Measurements from ENCODE around the gene CTSL. TPM values are rescaled to one million over a fixed set of nuclear protein-coding genes. Genes with fewer than 3 reads are reported as not detected.
"Not testable (repeated sequence)": the region's sequence is repeated elsewhere in the genome, so short reads cannot be mapped to it uniquely, and the experiment has no call there.

The CTSL gene
- total RNA-seq, 2 donors from 2014 or later, result 13.2 to 43.0 TPM

GRCh38 chr9:87749335-87750035 is 23.6 kb downstream of the CTSL start:
- no peak overlapping the region for H3K4me3 Mint-ChIP-seq
- peaks cover 4% of the 10 kb centered on the region for H3K9me3 Mint-ChIP-seq
- H3K4me1 Mint-ChIP-seq, result no peaks in the 10 kb centered on the region
- H3K27me3 Mint-ChIP-seq, result peaks cover 17% of the 10 kb centered on the region
- ATAC-seq (replicated peaks), result no peak
- H3K27ac Mint-ChIP-seq, result no peak overlapping the region
- H3K36me3 Mint-ChIP-seq (ENCODE audit: low read depth), result no peaks in the 10 kb centered on the region

- ATAC-seq (replicated peaks), result no peak
- Mint-ChIP-seq H3K4me1 (no peaks in the 10 kb centered on the region), H3K27me3 (peaks cover 17% of the 10 kb centered on the region), H3K9me3 (peaks cover 9% of the 10 kb centered on the region), H3K36me3 (ENCODE audit: low read depth) (no peaks in the 10 kb centered on the region), H3K4me3 (no peak overlapping the region), H3K27ac (no peak overlapping the region)
Measured at GRCh38 chr9:87750726-87751125, 24.8 kb downstream of the CTSL start.

GRCh38 chr9:87751423-87751822 is 25.5 kb downstream of the CTSL start:
- no peaks in the 10 kb centered on the region for H3K36me3 Mint-ChIP-seq (ENCODE audit: low read depth)
- peaks cover 17% of the 10 kb centered on the region for H3K27me3 Mint-ChIP-seq
- ATAC-seq (replicated peaks), result no peak
- peaks cover 9% of the 10 kb centered on the region for H3K9me3 Mint-ChIP-seq
- no peak overlapping the region for H3K4me3 Mint-ChIP-seq
- no peak overlapping the region for H3K27ac Mint-ChIP-seq
- no peaks in the 10 kb centered on the region for H3K4me1 Mint-ChIP-seq

GRCh38 chr9:87751868-87752267 is 25.9 kb downstream of the CTSL start:
- Mint-ChIP-seq H3K27me3 (peaks cover 17% of the 10 kb centered on the region), H3K4me1 (no peaks in the 10 kb centered on the region), H3K36me3 (ENCODE audit: low read depth) (no peaks in the 10 kb centered on the region), H3K27ac (no peak overlapping the region), H3K9me3 (peaks cover 9% of the 10 kb centered on the region), H3K4me3 (no peak overlapping the region)
- no peak for ATAC-seq (replicated peaks)

DNA sequence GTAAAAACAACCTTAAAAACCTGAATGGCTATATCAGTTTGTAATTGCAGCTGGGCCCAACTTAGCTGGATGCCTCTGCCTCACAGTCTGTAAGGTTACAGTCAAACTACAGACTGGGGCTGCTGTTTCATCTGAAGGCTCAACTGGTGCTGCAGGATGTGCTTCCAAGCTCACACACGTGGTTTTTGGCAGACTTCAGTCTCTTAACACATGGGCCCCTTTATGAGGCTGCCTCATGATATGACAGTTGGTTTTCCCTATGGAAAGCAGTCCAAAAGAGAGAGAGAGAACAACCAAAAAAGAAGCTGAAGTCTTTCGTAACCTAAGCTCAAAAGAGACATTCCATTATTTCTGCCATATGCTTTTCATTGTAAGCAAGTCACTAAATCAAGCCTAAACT is 27.4 kb downstream of the CTSL start:
- no peak overlapping the region for H3K27ac Mint-ChIP-seq
- H3K4me3 Mint-ChIP-seq, result no peak overlapping the region
- peaks cover 9% of the 10 kb centered on the region for H3K9me3 Mint-ChIP-seq
- H3K4me1 Mint-ChIP-seq, result no peaks in the 10 kb centered on the region
- peaks cover 14% of the 10 kb centered on the region for H3K27me3 Mint-ChIP-seq
- H3K36me3 Mint-ChIP-seq (ENCODE audit: low read depth), result no peaks in the 10 kb centered on the region
- no peak for ATAC-seq (replicated peaks)

DNA sequence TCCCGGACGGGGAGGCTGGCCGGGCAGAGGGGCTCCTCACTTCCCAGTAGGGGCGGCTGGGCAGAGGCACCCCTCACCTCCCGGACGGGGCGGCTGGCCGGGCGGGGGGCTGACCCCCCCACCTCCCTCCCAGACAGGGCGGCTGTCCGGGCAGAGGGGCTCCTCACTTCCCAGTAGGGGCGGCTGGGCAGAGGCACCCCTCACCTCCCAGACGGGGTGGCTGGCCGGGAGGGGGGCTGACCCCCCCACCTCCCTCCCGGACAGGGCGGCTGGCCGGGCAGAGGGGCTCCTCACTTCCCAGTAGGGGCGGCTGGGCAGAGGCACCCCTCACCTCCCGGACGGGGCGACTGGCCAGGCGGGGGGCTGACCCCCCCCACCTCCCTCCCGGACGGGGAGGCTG is 32.4 kb downstream of the CTSL start:
- H3K4me3 Mint-ChIP-seq; H3K27ac Mint-ChIP-seq; H3K4me1 Mint-ChIP-seq; H3K27me3 Mint-ChIP-seq; H3K9me3 Mint-ChIP-seq; H3K36me3 Mint-ChIP-seq (ENCODE audit: low read depth); ATAC-seq (replicated peaks): not testable (repeated sequence)

- H3K27me3 Mint-ChIP-seq; H3K9me3 Mint-ChIP-seq; H3K27ac Mint-ChIP-seq; H3K4me3 Mint-ChIP-seq; H3K4me1 Mint-ChIP-seq; H3K36me3 Mint-ChIP-seq (ENCODE audit: low read depth); ATAC-seq (replicated peaks): not testable (repeated sequence)
Measured at GRCh38 chr9:87759980-87760379, 34.1 kb downstream of the CTSL start.

- no peaks in the 10 kb centered on the region for H3K36me3 Mint-ChIP-seq (ENCODE audit: low read depth)
- H3K4me1 Mint-ChIP-seq, result no peaks in the 10 kb centered on the region
- H3K9me3 Mint-ChIP-seq, result no peaks in the 10 kb centered on the region
- no peak for ATAC-seq (replicated peaks)
- no peak overlapping the region for H3K27ac Mint-ChIP-seq
- H3K4me3 Mint-ChIP-seq, result no peak overlapping the region
- no peaks in the 10 kb centered on the region for H3K27me3 Mint-ChIP-seq
Measured at GRCh38 chr9:87760529-87760928, 34.6 kb downstream of the CTSL start.

DNA sequence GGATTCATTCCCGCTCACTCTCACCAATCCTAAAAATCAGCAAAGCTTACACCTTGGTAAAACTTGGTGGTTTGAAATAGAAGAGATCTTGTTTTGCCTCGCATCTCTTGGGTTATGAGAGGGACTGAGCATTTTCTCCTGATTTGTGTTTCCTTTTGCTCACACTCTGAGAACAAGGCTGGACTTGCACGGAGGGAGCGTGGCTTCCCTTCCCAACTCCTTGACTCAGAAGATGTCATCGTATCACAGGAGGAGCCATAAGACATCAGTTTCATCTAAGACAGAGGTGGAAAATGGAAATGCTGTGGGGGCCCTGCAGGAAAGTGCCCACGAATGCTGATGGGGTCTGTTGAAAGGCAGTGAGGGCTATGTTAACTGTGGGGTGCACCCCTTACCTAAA is 37.4 kb downstream of the CTSL start:
- Mint-ChIP-seq H3K9me3 (no peaks in the 10 kb centered on the region), H3K27me3 (no peaks in the 10 kb centered on the region), H3K4me1 (no peaks in the 10 kb centered on the region), H3K4me3 (no peak overlapping the region), H3K36me3 (ENCODE audit: low read depth) (no peaks in the 10 kb centered on the region), H3K27ac (no peak overlapping the region)
- ATAC-seq (replicated peaks), result no peak

DNA sequence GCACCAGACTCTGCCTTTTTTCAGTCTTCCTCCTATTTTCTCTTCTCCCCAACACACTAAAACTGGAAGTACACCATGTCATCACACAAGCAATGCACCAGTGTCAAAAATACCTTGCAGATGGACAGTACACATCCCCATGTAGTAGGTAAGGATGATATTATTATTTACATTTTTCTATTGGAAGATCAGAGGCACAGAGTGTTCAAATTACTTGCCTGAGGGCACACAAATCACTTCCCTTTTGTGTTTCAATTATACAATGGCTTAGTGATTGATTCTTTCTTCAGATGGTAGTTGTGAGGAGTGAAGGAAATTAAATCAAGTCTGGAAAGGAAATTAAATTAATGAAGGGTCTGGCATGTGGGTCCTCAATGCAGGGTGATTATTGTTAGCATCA is 39.6 kb downstream of the CTSL start:
- Mint-ChIP-seq H3K27ac (no peak overlapping the region), H3K27me3 (peaks cover 5% of the 10 kb centered on the region), H3K9me3 (no peaks in the 10 kb centered on the region), H3K36me3 (ENCODE audit: low read depth) (no peaks in the 10 kb centered on the region), H3K4me3 (no peak overlapping the region), H3K4me1 (no peaks in the 10 kb centered on the region)
- ATAC-seq (replicated peaks), result no peak

DNA sequence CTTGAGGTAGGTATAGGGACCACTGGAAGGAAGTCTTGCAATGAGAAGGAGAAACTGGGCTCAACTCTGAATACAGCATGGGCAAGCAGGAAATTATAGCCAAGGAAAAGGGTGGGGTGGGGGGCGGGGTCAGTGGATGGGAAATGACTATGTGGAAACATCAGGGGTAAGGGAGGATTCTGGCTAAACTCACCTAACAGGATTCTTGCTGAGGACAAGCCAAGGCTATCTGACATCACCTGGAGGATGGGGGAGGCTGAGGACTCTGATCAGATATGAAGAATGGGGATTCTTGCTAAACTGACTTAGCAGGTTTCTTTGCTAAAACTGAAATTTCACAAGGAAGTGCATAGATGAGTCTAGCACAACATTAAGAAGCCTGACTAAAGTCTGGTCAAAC is 40.8 kb downstream of the CTSL start:
- Mint-ChIP-seq H3K27ac (no peak overlapping the region), H3K4me1 (no peaks in the 10 kb centered on the region), H3K36me3 (ENCODE audit: low read depth) (no peaks in the 10 kb centered on the region), H3K27me3 (peaks cover 5% of the 10 kb centered on the region), H3K9me3 (no peaks in the 10 kb centered on the region), H3K4me3 (no peak overlapping the region)
- ATAC-seq (replicated peaks), result peak; percentile 63

DNA sequence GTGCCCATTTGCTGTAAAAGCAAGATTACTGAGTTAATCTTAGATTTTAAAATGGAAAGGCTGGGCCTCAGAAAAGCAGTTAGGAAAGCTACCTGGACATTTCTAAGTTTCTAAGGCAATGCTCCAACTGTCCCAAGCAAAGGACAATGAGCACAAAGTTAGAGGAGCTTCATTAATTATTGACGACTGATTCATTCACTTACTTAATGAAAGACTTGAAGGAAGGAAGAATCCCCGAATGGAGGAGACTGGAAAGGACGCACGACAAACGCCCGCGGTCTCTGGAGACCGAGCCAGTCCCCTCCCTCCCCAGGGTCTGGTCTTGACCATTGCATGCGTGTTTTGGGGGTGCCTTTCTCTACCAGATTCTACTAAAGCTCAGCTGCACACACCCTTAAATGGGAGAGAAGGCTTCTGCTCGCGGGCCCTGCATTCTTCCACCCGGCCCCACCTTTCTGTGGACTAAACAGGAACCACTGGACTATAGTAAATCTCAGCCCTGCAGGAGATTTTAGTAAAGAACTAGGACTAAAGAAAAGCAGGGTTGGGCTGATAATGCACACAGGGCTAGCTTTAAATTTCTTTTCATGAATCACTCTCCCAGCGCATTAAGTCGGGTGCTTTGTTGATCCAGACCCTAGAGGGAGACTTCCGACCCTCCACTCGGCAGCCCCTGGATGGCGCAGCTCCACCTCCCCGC is 44.8 kb downstream of the CTSL start:
- ATAC-seq (replicated peaks), result no peak
- peaks cover 12% of the 10 kb centered on the region for H3K27me3 Mint-ChIP-seq
- no peaks in the 10 kb centered on the region for H3K4me1 Mint-ChIP-seq
- H3K36me3 Mint-ChIP-seq (ENCODE audit: low read depth), result no peaks in the 10 kb centered on the region
- H3K27ac Mint-ChIP-seq, result no peak overlapping the region
- no peaks in the 10 kb centered on the region for H3K9me3 Mint-ChIP-seq
- H3K4me3 Mint-ChIP-seq, result no peak overlapping the region

GRCh38 chr9:87771316-87772006 is 45.5 kb downstream of the CTSL start:
- no peak for ATAC-seq (replicated peaks)
- Mint-ChIP-seq H3K27me3 (peaks cover 12% of the 10 kb centered on the region), H3K9me3 (no peaks in the 10 kb centered on the region)

GRCh38 chr9:87776481-87777379 is 50.8 kb downstream of the CTSL start:
- peaks cover 7% of the 10 kb centered on the region for H3K27me3 Mint-ChIP-seq
- no peaks in the 10 kb centered on the region for H3K9me3 Mint-ChIP-seq
- ATAC-seq (replicated peaks), result no peak
- H3K27ac Mint-ChIP-seq, result no peak overlapping the region
- no peaks in the 10 kb centered on the region for H3K4me1 Mint-ChIP-seq
- H3K4me3 Mint-ChIP-seq, result no peak overlapping the region
- no peaks in the 10 kb centered on the region for H3K36me3 Mint-ChIP-seq (ENCODE audit: low read depth)

More at GRCh38 chr9:87771316-87772006, 45.5 kb downstream of the CTSL start:
- Mint-ChIP-seq H3K4me3 (no peak overlapping the region), H3K4me1 (no peaks in the 10 kb centered on the region), H3K27ac (no peak overlapping the region), H3K36me3 (ENCODE audit: low read depth) (no peaks in the 10 kb centered on the region)
